Liver (tissue), 9 donors: ENCODE measurements around the gene EXOC4. TPM values are rescaled to one million over a fixed set of nuclear protein-coding genes. Genes with fewer than 3 reads are reported as not detected.

Experiments used
- DNase-seq: peaks from one replicate; pipeline ENCODE4 v3.0.0-alpha.2; 2017; ENCODE audit warnings: low spot score
- H3K27ac ChIP-seq, 2 donors: one replicate each; pipeline ENCODE4 v1.7.0; 2013; ENCODE audit warnings: inconsistent platforms in 2 of 2, low read length in 2 of 2, control low read depth in 1 of 2, low read depth in 1 of 2, mild to moderate bottlenecking in 1 of 2
- H3K27me3 ChIP-seq, 4 donors: one replicate each; pipeline versions ENCODE4 v1.6.1 to v1.7.0; 2013; ENCODE audit warnings: low read length in 3 of 4, inconsistent platforms in 1 of 4, mild to moderate bottlenecking in 1 of 4, moderate library complexity in 1 of 4; ENCODE audit not compliant: control insufficient read depth in 4 of 4, insufficient read depth in 4 of 4
- H3K36me3 ChIP-seq, 4 donors: one replicate each; pipeline versions ENCODE4 v1.6.1 to v1.7.0; 2013; ENCODE audit warnings: low read length in 3 of 4, mild to moderate bottlenecking in 3 of 4, low read depth in 1 of 4, moderate library complexity in 1 of 4; ENCODE audit not compliant: control insufficient read depth in 4 of 4, insufficient read depth in 3 of 4
- H3K4me1 ChIP-seq, 4 donors: one replicate each; pipeline versions ENCODE4 v1.6.1 to v1.7.0; 2013; ENCODE audit warnings: low read length in 3 of 4, mild to moderate bottlenecking in 3 of 4, moderate library complexity in 1 of 4; ENCODE audit not compliant: control insufficient read depth in 4 of 4, insufficient read depth in 4 of 4
- H3K4me3 ChIP-seq, 3 donors: one replicate each; pipeline versions ENCODE4 v1.6.1 to v1.7.0; 2013; ENCODE audit warnings: low read length in 3 of 3, control low read depth in 1 of 3, low read depth in 1 of 3, mild to moderate bottlenecking in 1 of 3
- H3K9ac ChIP-seq, 2 donors: one replicate each; pipeline ENCODE4 v1.7.0; 2013; ENCODE audit warnings: low read length in 2 of 2, mild to moderate bottlenecking in 2 of 2, moderate library complexity in 2 of 2, control low read depth in 1 of 2, low read depth in 1 of 2
- H3K9me3 ChIP-seq, 4 donors: one replicate each; pipeline versions ENCODE4 v1.6.1 to v1.7.0; 2013; ENCODE audit warnings: low read length in 3 of 4; ENCODE audit not compliant: control insufficient read depth in 4 of 4
- CTCF ChIP-seq: fragments of 150-350 bp; IDR thresholded peaks from 2 replicates; pipeline ENCODE4 v1.5.1; 2017; ENCODE audit warnings: improper control_type of control experiment, low read depth, low read length; ENCODE audit not compliant: missing input control
- EGR1 ChIP-seq, 2 donors: IDR thresholded peaks; 2 replicates each; pipeline ENCODE4 v1.6.1; 2016 to 2018; ENCODE audit warnings: antibody characterized with exemption in 2 of 2, low read depth in 2 of 2
- FOXA1 ChIP-seq: IDR thresholded peaks from 2 replicates; pipeline ENCODE4 v1.6.1; 2016; ENCODE audit warnings: antibody characterized with exemption
- FOXA2 ChIP-seq: IDR thresholded peaks from 2 replicates; pipeline ENCODE4 v1.6.1; 2016; ENCODE audit warnings: antibody characterized with exemption
- GABPA ChIP-seq, 2 donors: IDR thresholded peaks in 1 of 2; conservative IDR thresholded peaks in 1 of 2; 2 replicates each; pipeline ENCODE4 v1.6.1; 2016; ENCODE audit warnings: antibody characterized with exemption in 2 of 2, mild to moderate bottlenecking in 1 of 2, moderate library complexity in 1 of 2
- HNF4A ChIP-seq, 2 donors: conservative IDR thresholded peaks; 2 replicates each; pipeline ENCODE4 v1.6.1; 2016; ENCODE audit warnings: antibody characterized with exemption in 2 of 2, mild to moderate bottlenecking in 2 of 2
- HNF4G ChIP-seq: IDR thresholded peaks from 2 replicates; pipeline ENCODE4 v1.6.1; 2016; ENCODE audit warnings: antibody characterized with exemption
- JUND ChIP-seq, 2 donors: IDR thresholded peaks; 2 replicates each; pipeline ENCODE4 v1.6.1; 2016; ENCODE audit warnings: antibody characterized with exemption in 2 of 2
- MAX ChIP-seq: IDR thresholded peaks from 2 replicates; pipeline ENCODE4 v1.6.1; 2016; ENCODE audit warnings: antibody characterized with exemption
- NR2F2 ChIP-seq: IDR thresholded peaks from 2 replicates; pipeline ENCODE4 v1.6.1; 2016; ENCODE audit warnings: antibody characterized with exemption
- RAD21 ChIP-seq, 2 donors: IDR thresholded peaks; 2 replicates each; pipeline ENCODE4 v1.6.1; 2016; ENCODE audit warnings: antibody characterized with exemption in 2 of 2, mild to moderate bottlenecking in 2 of 2
- RXRA ChIP-seq, 2 donors: IDR thresholded peaks; 2 replicates each; pipeline ENCODE4 v1.6.1; 2017 to 2018; ENCODE audit warnings: antibody characterized with exemption in 2 of 2, mild to moderate bottlenecking in 1 of 2
- SP1 ChIP-seq: IDR thresholded peaks from 2 replicates; pipeline ENCODE4 v1.6.1; 2018; ENCODE audit warnings: antibody characterized with exemption, mild to moderate bottlenecking
- TAF1 ChIP-seq: conservative IDR thresholded peaks from 2 replicates; pipeline ENCODE4 v1.6.1; 2016; ENCODE audit warnings: antibody characterized with exemption, mild to moderate bottlenecking
- YY1 ChIP-seq: IDR thresholded peaks from 2 replicates; pipeline ENCODE4 v1.6.1; 2016; ENCODE audit warnings: antibody characterized with exemption, mild to moderate bottlenecking
- ZBTB33 ChIP-seq: IDR thresholded peaks from 2 replicates; pipeline ENCODE4 v1.6.1; 2016; ENCODE audit warnings: antibody characterized with exemption
- WGBS: extraction: QIAGEN DNeasy Blood & Tissue Kit; methylation state at CpG from one replicate; pipeline ENCODE4 v1.1.7; 2013; 5-methylcytosine and 5-hydroxymethylcytosine counted together
- polyA plus RNA-seq, 2 donors: library from polyadenylated mRNA; stranded (reverse) in 1 of 2; unstranded in 1 of 2; fragments of 200-250 nt in 1 of 2; fragments of >200 nt in 1 of 2; fragmentation: Nextera tagmentation in 1 of 2; extraction: Ambion mirVana in 1 of 2; gene quantifications; one replicate each; pipeline versions ENCODE4 v1.2.1 to v1.2.3, GENCODE V29; 2013 to 2015
- total RNA-seq, 2 donors: library from RNA; depleted of rRNA; stranded (reverse); fragments of >200 nt; gene quantifications; one replicate each; pipeline ENCODE4 v1.2.3, GENCODE V29; 2014
- TF ChIP-seq, protein P1 (sequence below): IDR thresholded peaks from 2 replicates; pipeline ENCODE4 v1.6.1; 2016; ENCODE audit warnings: antibody characterized with exemption
- TF ChIP-seq, protein P2 (sequence below): IDR thresholded peaks from 2 replicates; pipeline ENCODE4 v1.6.1; 2016; ENCODE audit warnings: antibody characterized with exemption, mild to moderate bottlenecking
- donor health status: healthy.
- donor health status: healthy.
- donor health status: healthy.
- donor health status: healthy.
- donor health status: healthy.

The EXOC4 gene
- total and polyA plus RNA-seq, 4 donors, result 9.5 to 55.9 (median 23.6) TPM

DNA sequence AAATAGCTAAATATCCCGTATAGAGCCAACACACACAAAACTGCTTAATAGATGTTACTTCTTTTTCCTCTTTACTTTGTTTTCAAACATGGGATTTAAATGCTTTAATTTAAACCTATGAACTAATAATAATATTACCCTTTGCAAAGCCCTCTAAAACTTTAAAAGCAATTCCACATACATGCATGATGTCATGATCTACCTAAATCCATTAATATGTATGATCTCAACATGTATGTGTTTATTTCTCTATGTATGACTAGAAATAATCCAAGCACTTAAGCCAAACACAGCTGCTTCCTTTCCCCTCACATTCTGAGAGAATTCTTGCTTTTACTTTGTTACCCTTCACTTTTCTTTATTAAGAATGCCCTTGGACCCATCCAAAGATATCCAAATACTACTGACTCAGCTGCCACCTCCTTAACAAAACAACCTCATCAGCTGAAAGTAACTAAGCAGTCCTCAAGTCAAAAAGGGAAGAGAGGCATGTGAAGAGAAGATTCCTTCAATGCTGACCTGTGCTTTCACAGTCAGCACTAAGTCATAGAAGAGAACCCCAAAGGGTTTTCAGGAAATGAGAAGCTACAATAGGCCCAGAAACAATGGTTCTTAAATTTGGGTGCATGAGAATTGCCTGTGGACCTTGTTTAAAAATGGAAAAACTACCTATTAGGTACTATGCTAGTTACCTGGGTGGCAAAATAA lies 607.9 kb downstream of the EXOC4 start:
- no peak for DNase-seq
- H3K4me3 ChIP-seq, result no peak overlapping the region
- H3K27me3 ChIP-seq, result no peaks in the 10 kb centered on the region

More for the DNA sequence above, 607.9 kb downstream of the EXOC4 start:
- whole genome bisulfite sequencing, result 97% methylated on average over 1 of the region's 1 CpG
- Histone ChIP-seq H3K9me3 (no peaks in the 10 kb centered on the region), H3K36me3 (no peaks in the 10 kb centered on the region), H3K9ac (no peak overlapping the region), H3K4me1 (peaks cover 2 to 13% (median 7%) of the 10 kb centered on the region in 4 donors), H3K27ac (no peak overlapping the region)
- TF ChIP-seq YY1, result no peak
- no peak for TF ChIP-seq TAF1
- TF ChIP-seq GABPA (IDR thresholded peaks at IDR 0.05 in 1 of 2, conservative IDR thresholded peaks at IDR 0.05 in 1 of 2), result no peak
- TF ChIP-seq CTCF, result no peak
- no peak for TF ChIP-seq RXRA (IDR thresholded peaks at IDR 0.05)
- TF ChIP-seq, protein P1, sequence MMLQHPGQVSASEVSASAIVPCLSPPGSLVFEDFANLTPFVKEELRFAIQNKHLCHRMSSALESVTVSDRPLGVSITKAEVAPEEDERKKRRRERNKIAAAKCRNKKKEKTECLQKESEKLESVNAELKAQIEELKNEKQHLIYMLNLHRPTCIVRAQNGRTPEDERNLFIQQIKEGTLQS, result no peak
- TF ChIP-seq FOXA2, result no peak
- no peak for TF ChIP-seq HNF4A (conservative IDR thresholded peaks at IDR 0.05)
- no peak for TF ChIP-seq FOXA1
- no peak for TF ChIP-seq HNF4G
- no peak for TF ChIP-seq RAD21 (IDR thresholded peaks at IDR 0.05)
- TF ChIP-seq SP1, result no peak
- no peak for TF ChIP-seq NR2F2
- TF ChIP-seq, protein P2, sequence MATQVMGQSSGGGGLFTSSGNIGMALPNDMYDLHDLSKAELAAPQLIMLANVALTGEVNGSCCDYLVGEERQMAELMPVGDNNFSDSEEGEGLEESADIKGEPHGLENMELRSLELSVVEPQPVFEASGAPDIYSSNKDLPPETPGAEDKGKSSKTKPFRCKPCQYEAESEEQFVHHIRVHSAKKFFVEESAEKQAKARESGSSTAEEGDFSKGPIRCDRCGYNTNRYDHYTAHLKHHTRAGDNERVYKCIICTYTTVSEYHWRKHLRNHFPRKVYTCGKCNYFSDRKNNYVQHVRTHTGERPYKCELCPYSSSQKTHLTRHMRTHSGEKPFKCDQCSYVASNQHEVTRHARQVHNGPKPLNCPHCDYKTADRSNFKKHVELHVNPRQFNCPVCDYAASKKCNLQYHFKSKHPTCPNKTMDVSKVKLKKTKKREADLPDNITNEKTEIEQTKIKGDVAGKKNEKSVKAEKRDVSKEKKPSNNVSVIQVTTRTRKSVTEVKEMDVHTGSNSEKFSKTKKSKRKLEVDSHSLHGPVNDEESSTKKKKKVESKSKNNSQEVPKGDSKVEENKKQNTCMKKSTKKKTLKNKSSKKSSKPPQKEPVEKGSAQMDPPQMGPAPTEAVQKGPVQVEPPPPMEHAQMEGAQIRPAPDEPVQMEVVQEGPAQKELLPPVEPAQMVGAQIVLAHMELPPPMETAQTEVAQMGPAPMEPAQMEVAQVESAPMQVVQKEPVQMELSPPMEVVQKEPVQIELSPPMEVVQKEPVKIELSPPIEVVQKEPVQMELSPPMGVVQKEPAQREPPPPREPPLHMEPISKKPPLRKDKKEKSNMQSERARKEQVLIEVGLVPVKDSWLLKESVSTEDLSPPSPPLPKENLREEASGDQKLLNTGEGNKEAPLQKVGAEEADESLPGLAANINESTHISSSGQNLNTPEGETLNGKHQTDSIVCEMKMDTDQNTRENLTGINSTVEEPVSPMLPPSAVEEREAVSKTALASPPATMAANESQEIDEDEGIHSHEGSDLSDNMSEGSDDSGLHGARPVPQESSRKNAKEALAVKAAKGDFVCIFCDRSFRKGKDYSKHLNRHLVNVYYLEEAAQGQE, result no peak
- no peak for TF ChIP-seq ZBTB33
- no peak for TF ChIP-seq JUND (IDR thresholded peaks at IDR 0.05)
- TF ChIP-seq EGR1 (IDR thresholded peaks at IDR 0.05; ENCODE audit: low read depth in 2 of 2), result no peak
- no peak for TF ChIP-seq MAX
